Measurements from ENCODE around the gene CREM. TPM values are rescaled to one million over a fixed set of nuclear protein-coding genes. Genes with fewer than 3 reads are reported as not detected.

CREM gene
- total RNA-seq, 1 experiment from 2014 or later, result 21.4 TPM

DNA sequence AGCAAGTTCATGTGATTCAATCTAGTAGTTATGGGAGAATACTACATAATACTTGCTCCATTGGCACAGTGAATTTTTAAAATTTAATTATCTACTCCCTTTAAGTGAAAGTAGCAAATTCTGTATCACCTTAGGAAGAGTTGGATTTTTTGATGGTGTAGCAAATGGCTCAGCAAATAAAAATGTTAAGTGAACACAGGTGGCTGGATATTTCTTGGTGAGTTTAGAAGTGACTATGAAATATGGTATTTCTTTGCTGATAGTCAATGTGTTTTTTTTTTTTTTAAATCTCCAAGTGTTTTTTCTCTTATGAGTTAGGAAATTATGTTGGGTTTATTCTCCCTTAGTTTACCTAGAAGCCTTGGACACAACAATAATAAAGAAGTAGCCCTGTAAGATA lies 67.8 kb downstream of the CREM start:
- Histone ChIP-seq H3K27ac (ENCODE audit: low read depth, low read length) (no peak overlapping the region), H3K36me3 (ENCODE audit: control insufficient read depth in 1 of 2, insufficient read depth in 2 of 2, low read length in 2 of 2) (no peaks in the 10 kb centered on the region), H3K9me3 (ENCODE audit: control insufficient read depth in 1 of 2, insufficient read depth in 1 of 2, low read depth in 1 of 2, low read length in 2 of 2) (no peaks in the 10 kb centered on the region), H3K27me3 (ENCODE audit: insufficient read depth, low read length) (no peaks in the 10 kb centered on the region), H3K4me3 (replicated peaks in 1 of 2; ENCODE audit: low read depth in 1 of 2, low read length in 2 of 2) (no peak overlapping the region), H3K9me2 (ENCODE audit: insufficient read depth) (no peaks in the 10 kb centered on the region), H3K9ac (ENCODE audit: low read length) (no peak overlapping the region), H2AFZ (ENCODE audit: low read depth, low read length, poor library complexity, severe bottlenecking) (no peak overlapping the region), H3K4me1 (ENCODE audit: control insufficient read depth in 1 of 2, insufficient read depth in 2 of 2, low read length in 2 of 2) (peaks cover 5 to 18% of the 10 kb centered on the region in 2 experiments; a peak in 3 of 4 replicates), H3K4me2 (ENCODE audit: low read length) (no peak overlapping the region), H3K79me2 (ENCODE audit: insufficient read depth, low read length) (no peaks in the 10 kb centered on the region), H4K20me1 (ENCODE audit: insufficient read depth) (no peaks in the 10 kb centered on the region)
- RAD21 ChIA-PET (ENCODE audit: low non-redundant PET in 1 of 2, low total read pairs in 2 of 2, uncharacterized antibody in 2 of 2, unreplicated experiment in 2 of 2), result no interaction called here
- intact Hi-C loops (cut with micrococcal nuclease), result no loop called here
- no peak for DNase-seq (ENCODE audit: low read depth, low spot score)
- POLR2A ChIA-PET, result no interaction called here
- ATAC-seq, result no peak
- CTCF ChIA-PET, result interaction anchor here (1.2 to 2.4 kb wide), 3 partner anchors 9 to 369 kb away, joined by 3 to 34 read pairs (median 6); no protein-coding TSS in a partner anchor
- TF ChIP-seq ELF1 (IDR thresholded peaks at IDR 0.05; ENCODE audit: borderline replicate concordance, low read depth) (no peak), POLR2AphosphoS5 (IDR thresholded peaks at IDR 0.05; ENCODE audit: low read depth, low read length) (no peak), RAD21 (IDR thresholded peaks at IDR 0.05; ENCODE audit: low read depth) (no peak), CBX3 (IDR thresholded peaks at IDR 0.05; ENCODE audit: low read depth) (no peak), SP1 (IDR thresholded peaks at IDR 0.05; ENCODE audit: low read depth) (no peak), FOSL1 (IDR thresholded peaks at IDR 0.05; ENCODE audit: low read depth) (no peak), POLR2A (IDR thresholded peaks at IDR 0.05; ENCODE audit: borderline replicate concordance, extremely low read depth, insufficient read depth, insufficient read length) (no peak)
- TF ChIP-seq, protein P1, sequence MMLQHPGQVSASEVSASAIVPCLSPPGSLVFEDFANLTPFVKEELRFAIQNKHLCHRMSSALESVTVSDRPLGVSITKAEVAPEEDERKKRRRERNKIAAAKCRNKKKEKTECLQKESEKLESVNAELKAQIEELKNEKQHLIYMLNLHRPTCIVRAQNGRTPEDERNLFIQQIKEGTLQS (IDR thresholded peaks at IDR 0.05), result no peak
- BruUV-seq (replicated peaks), result no TSS peak

DNA sequence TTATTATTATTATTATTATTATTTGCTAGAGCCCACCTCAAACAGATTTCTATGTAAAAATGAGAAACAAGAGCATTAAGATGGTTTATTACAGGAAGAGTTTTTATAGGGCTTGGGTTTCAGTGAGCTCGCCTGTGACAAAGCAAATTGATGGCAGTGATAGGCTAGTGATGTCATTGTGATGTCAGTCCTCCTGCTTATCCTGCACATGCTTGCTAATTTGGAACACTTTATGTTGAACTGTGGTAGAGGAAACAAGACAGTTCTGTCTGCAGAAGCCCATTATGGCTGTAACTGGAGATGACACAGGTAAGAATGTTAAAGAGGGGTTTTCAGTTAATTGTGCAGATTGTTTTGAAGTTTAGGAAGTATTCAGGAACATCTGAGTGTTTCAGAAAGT lies 68.3 kb downstream of the CREM start:
- intact Hi-C loops (cut with micrococcal nuclease), result no loop called here
- no peaks in the 10 kb centered on the region for H3K9me3 ChIP-seq (ENCODE audit: control insufficient read depth in 1 of 2, insufficient read depth in 1 of 2, low read depth in 1 of 2, low read length in 2 of 2)
- TF ChIP-seq, protein P2, sequence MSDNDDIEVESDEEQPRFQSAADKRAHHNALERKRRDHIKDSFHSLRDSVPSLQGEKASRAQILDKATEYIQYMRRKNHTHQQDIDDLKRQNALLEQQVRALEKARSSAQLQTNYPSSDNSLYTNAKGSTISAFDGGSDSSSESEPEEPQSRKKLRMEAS (IDR thresholded peaks at IDR 0.05), result no peak
- TF ChIP-seq CBX3 (IDR thresholded peaks at IDR 0.05; ENCODE audit: low read depth) (no peak), SRF (IDR thresholded peaks at IDR 0.05; ENCODE audit: low read depth) (no peak), EZH2 (IDR thresholded peaks at IDR 0.05) (no peak), EGR1 (IDR thresholded peaks at IDR 0.05; ENCODE audit: low read depth) (no peak)
- TF ChIP-seq, protein P3, sequence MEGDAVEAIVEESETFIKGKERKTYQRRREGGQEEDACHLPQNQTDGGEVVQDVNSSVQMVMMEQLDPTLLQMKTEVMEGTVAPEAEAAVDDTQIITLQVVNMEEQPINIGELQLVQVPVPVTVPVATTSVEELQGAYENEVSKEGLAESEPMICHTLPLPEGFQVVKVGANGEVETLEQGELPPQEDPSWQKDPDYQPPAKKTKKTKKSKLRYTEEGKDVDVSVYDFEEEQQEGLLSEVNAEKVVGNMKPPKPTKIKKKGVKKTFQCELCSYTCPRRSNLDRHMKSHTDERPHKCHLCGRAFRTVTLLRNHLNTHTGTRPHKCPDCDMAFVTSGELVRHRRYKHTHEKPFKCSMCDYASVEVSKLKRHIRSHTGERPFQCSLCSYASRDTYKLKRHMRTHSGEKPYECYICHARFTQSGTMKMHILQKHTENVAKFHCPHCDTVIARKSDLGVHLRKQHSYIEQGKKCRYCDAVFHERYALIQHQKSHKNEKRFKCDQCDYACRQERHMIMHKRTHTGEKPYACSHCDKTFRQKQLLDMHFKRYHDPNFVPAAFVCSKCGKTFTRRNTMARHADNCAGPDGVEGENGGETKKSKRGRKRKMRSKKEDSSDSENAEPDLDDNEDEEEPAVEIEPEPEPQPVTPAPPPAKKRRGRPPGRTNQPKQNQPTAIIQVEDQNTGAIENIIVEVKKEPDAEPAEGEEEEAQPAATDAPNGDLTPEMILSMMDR (IDR thresholded peaks at IDR 0.05 in 2 of 3, conservative IDR thresholded peaks at IDR 0.05 in 1 of 3; ENCODE audit: borderline replicate concordance in 1 of 3, insufficient read depth in 1 of 3, low read depth in 2 of 3, low read length in 2 of 3), result no peak
- H3K27me3 ChIP-seq (ENCODE audit: insufficient read depth, low read length), result no peaks in the 10 kb centered on the region
- H3K9me2 ChIP-seq (ENCODE audit: insufficient read depth), result no peaks in the 10 kb centered on the region
- ChIA-PET RAD21 (ENCODE audit: low non-redundant PET in 1 of 2, low total read pairs in 2 of 2, uncharacterized antibody in 2 of 2, unreplicated experiment in 2 of 2) (no interaction called here), POLR2A (interaction anchor here (0.6 kb wide), 1 partner anchor 95 kb away, joined by 3 read pairs; no protein-coding TSS in a partner anchor), CTCF (interaction anchor here (1.2 to 2.4 kb wide), 8 partner anchors 10 to 368 kb away, joined by 3 to 34 read pairs (median 6); no protein-coding TSS in a partner anchor)
- peaks cover 5 to 18% of the 10 kb centered on the region in 2 experiments; a peak in 3 of 4 replicates for H3K4me1 ChIP-seq (ENCODE audit: control insufficient read depth in 1 of 2, insufficient read depth in 2 of 2, low read length in 2 of 2)
- H3K36me3 ChIP-seq (ENCODE audit: control insufficient read depth in 1 of 2, insufficient read depth in 2 of 2, low read length in 2 of 2), result no peaks in the 10 kb centered on the region
- ATAC-seq (no peak), DNase-seq (ENCODE audit: low read depth, low spot score) (peak; percentile 18)
- peak overlapping the region in 1 of 2 experiments; percentile 58; a peak in 2 of 4 replicates for H3K4me3 ChIP-seq (replicated peaks in 1 of 2; ENCODE audit: low read depth in 1 of 2, low read length in 2 of 2)
- no peaks in the 10 kb centered on the region for H3K79me2 ChIP-seq (ENCODE audit: insufficient read depth, low read length)
- peak overlapping the region; percentile 88 for H3K4me2 ChIP-seq (ENCODE audit: low read length)
- no peaks in the 10 kb centered on the region for H4K20me1 ChIP-seq (ENCODE audit: insufficient read depth)
- peak overlapping the region; percentile 47 for H3K9ac ChIP-seq (ENCODE audit: low read length)
- H2AFZ ChIP-seq (ENCODE audit: low read depth, low read length, poor library complexity, severe bottlenecking), result peak overlapping the region; percentile 98
- BruUV-seq (replicated peaks), result no TSS peak
- peak overlapping the region; percentile 57; the same call in 1 of the 2 replicates for H3K27ac ChIP-seq (ENCODE audit: low read depth, low read length)

Measured in HCT116 (cell line).